Naive thymus-derived CD4-positive, alpha-beta T cell (primary cell): ENCODE measurements around the gene CXCL10. TPM values are rescaled to one million over a fixed set of nuclear protein-coding genes. Genes with fewer than 3 reads are reported as not detected.
"Not testable (repeated sequence)": the region's sequence is repeated elsewhere in the genome, so short reads cannot be mapped to it uniquely, and the experiment has no call there.

Experiments
- ATAC-seq: fragments of 150-1000 bp; cut with Tn5 transposase; 2 replicates; pipeline ENCODE4 v1.10.0; 2021; ENCODE audit warnings: mild to moderate bottlenecking, moderate library complexity
- CTCF ChIA-PET: fragments of 350-600 bp; sonication (Branson Sonifier 250); formaldehyde crosslinking; loops from one replicate; lab custom pipeline; 2021; ENCODE audit warnings: antibody characterized with exemption; lab: Charles Lee
- POLR2A ChIA-PET: fragments of 350-600 bp; sonication (Branson Sonifier 250); formaldehyde crosslinking; loops from one replicate; lab custom pipeline; 2021; ENCODE audit warnings: antibody characterized with exemption, inconsistent platforms; lab: Charles Lee
- DNase-seq, 9 donors: peaks; one replicate each; pipeline versions ENCODE4 v3.0.0 to v3.0.0-alpha.2; 2020 to 2022; ENCODE audit warnings: mixed read lengths in 1 of 9
- H3K27ac ChIP-seq: one replicate; pipeline ENCODE4 v1.7.0; 2013; ENCODE audit warnings: mild to moderate bottlenecking, low read depth, low read length, moderate library complexity
- H3K27me3 ChIP-seq, 2 donors: one replicate each; pipeline ENCODE4 v1.7.0; 2013; ENCODE audit warnings: low read length in 2 of 2, mild to moderate bottlenecking in 2 of 2, moderate library complexity in 2 of 2; ENCODE audit not compliant: control insufficient read depth in 2 of 2, insufficient read depth in 2 of 2
- H3K36me3 ChIP-seq, 3 experiments: 1 replicate in 2 of 3; 2 replicates in 1 of 3; pipeline ENCODE4 v1.7.0; 2013; ENCODE audit warnings: low read length in 3 of 3, mild to moderate bottlenecking in 3 of 3, moderate library complexity in 1 of 3; ENCODE audit not compliant: insufficient read depth in 3 of 3, control insufficient read depth in 2 of 3
- H3K4me1 ChIP-seq, 2 donors: one replicate each; pipeline ENCODE4 v1.7.0; 2013; ENCODE audit warnings: low read length in 2 of 2, mild to moderate bottlenecking in 2 of 2, moderate library complexity in 1 of 2; ENCODE audit not compliant: control insufficient read depth in 2 of 2, insufficient read depth in 2 of 2
- H3K4me3 ChIP-seq: 2 replicates; pipeline ENCODE4 v1.7.0; 2013; ENCODE audit warnings: mild to moderate bottlenecking, low read length
- H3K9me3 ChIP-seq, 3 experiments: 1 replicate in 2 of 3; 2 replicates in 1 of 3; pipeline ENCODE4 v1.7.0; 2013; ENCODE audit warnings: low read length in 3 of 3; ENCODE audit not compliant: control insufficient read depth in 2 of 3
- H3K27ac Mint-ChIP-seq, 9 donors: one replicate each; pipeline ENCODE4 v1.8.0; 2020 to 2022; ENCODE audit warnings: mixed read lengths in 9 of 9, mild to moderate bottlenecking in 8 of 9, moderate library complexity in 5 of 9, inconsistent platforms in 2 of 9
- H3K27me3 Mint-ChIP-seq, 5 donors: one replicate each; pipeline ENCODE4 v1.8.0; 2021 to 2022; ENCODE audit warnings: mixed read lengths in 5 of 5, mild to moderate bottlenecking in 1 of 5
- H3K36me3 Mint-ChIP-seq, 5 donors: one replicate each; pipeline ENCODE4 v1.8.0; 2020 to 2022; ENCODE audit warnings: mixed read lengths in 5 of 5, mild to moderate bottlenecking in 3 of 5, inconsistent platforms in 1 of 5
- H3K4me1 Mint-ChIP-seq, 7 donors: one replicate each; pipeline ENCODE4 v1.8.0; 2020 to 2022; ENCODE audit warnings: mixed read lengths in 7 of 7, mild to moderate bottlenecking in 3 of 7, inconsistent platforms in 1 of 7
- H3K4me3 Mint-ChIP-seq, 10 donors: one replicate each; pipeline ENCODE4 v1.8.0; 2020 to 2022; ENCODE audit warnings: mild to moderate bottlenecking in 10 of 10, mixed read lengths in 10 of 10, moderate library complexity in 6 of 10, inconsistent platforms in 2 of 10
- H3K9me3 Mint-ChIP-seq, 11 donors: one replicate each; pipeline ENCODE4 v1.8.0; 2020 to 2022; ENCODE audit warnings: mixed read lengths in 11 of 11, mild to moderate bottlenecking in 4 of 11, inconsistent platforms in 1 of 11, moderate library complexity in 1 of 11
- intact Hi-C, 2 donors: fragments of 100-400 bp; cut with micrococcal nuclease; formaldehyde crosslinking; loops; one replicate each; pipeline ENCODE4 v1.15.1; 2023
- polyA plus RNA-seq, 2 donors: library from polyadenylated mRNA; unstranded; fragments of 300-500 nt; fragmentation: Illumina TruSeq; gene quantifications; one replicate each; pipeline ENCODE4 v1.2.3, GENCODE V29; 2021
- total RNA-seq, 6 experiments: library from RNA in 5 of 6; stranded (reverse) in 5 of 6; gene quantifications; 1 replicate in 5 of 6; 2 replicates in 1 of 6; pipeline ENCODE4 v1.2.3 and lab custom pipeline; 2021 to 2026

CXCL10 gene
- total and polyA plus RNA-seq, 7 experiments from 2014 or later = 0.32 to 2.3 TPM; not detected in 5

DNA sequence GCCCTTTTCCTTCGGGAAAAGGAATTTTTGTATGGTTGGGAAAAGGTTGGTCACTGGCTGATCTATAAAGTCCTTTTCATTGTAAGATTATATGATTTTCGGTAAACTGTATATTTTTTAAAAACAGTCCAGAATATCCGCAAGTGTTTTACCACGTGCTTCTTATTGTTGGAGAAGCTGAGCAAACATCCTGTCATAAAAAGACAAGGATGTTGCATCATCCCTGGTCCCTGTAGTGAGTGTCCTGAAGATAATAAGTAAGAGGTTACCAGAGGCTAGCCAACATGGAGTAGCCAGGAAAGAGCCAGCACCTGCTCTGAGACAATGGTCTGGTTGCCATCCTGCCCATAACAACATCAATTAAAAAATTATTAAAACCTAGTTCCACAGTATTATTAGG, 21.1 kb downstream of the CXCL10 start:
- H3K9me3 Mint-ChIP-seq = no peaks in the 10 kb centered on the region
- peaks cover 7 to 22% (median 14%) of the 10 kb centered on the region in 5 donors for H3K27me3 Mint-ChIP-seq
- DNase-seq (no peak), ATAC-seq (no peak)
- H3K4me3 Mint-ChIP-seq = no peak overlapping the region
- no peak overlapping the region for H3K27ac ChIP-seq
- no peaks in the 10 kb centered on the region for H3K27me3 ChIP-seq
- no peaks in the 10 kb centered on the region for H3K36me3 ChIP-seq
- H3K4me1 Mint-ChIP-seq = no peaks in the 10 kb centered on the region
- intact Hi-C loops = no loop called here
- H3K4me3 ChIP-seq = no peak overlapping the region
- no peaks in the 10 kb centered on the region for H3K36me3 Mint-ChIP-seq
- no peaks in the 10 kb centered on the region for H3K9me3 ChIP-seq
- ChIA-PET POLR2A (no interaction called here), CTCF (interaction anchor here (1.1 kb wide), 1 partner anchor 11 kb away, joined by 5 read pairs; no protein-coding TSS in a partner anchor)
- no peak overlapping the region for H3K27ac Mint-ChIP-seq
- H3K4me1 ChIP-seq = no peaks in the 10 kb centered on the region

DNA sequence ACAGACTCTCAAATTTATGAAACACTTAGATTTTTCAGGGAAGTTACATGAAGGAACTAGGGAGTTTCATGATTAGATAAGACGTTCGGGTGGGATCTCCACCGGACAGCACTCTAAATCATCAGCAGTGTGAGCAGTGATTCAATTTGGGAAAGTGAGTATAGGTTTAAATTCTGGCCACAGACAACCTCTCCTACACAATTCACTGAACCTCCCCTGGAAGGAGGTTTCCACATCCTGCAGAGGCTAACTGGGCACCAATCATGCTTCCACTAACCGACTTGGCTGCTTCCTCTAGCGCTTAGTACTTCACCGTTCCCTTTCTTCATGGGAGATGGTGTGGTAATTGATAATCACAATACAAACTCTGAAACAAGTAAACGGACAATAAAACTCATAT, 21.6 kb downstream of the CXCL10 start:
- H3K4me1 ChIP-seq = no peaks in the 10 kb centered on the region
- no peaks in the 10 kb centered on the region for H3K9me3 ChIP-seq
- H3K4me1 Mint-ChIP-seq = no peaks in the 10 kb centered on the region
- ChIA-PET CTCF (interaction anchor here (1.1 kb wide), 1 partner anchor 10 kb away, joined by 5 read pairs; no protein-coding TSS in a partner anchor), POLR2A (no interaction called here)
- no peak overlapping the region for H3K4me3 Mint-ChIP-seq
- H3K9me3 Mint-ChIP-seq = no peaks in the 10 kb centered on the region
- H3K36me3 Mint-ChIP-seq = no peaks in the 10 kb centered on the region
- DNase-seq = no peak
- no peak overlapping the region for H3K27ac ChIP-seq
- no peak overlapping the region for H3K4me3 ChIP-seq
- ATAC-seq = no peak
- H3K27me3 Mint-ChIP-seq = peaks cover 3 to 22% (median 14%) of the 10 kb centered on the region in 5 donors
- H3K27me3 ChIP-seq = no peaks in the 10 kb centered on the region
- intact Hi-C loops = no loop called here
- H3K36me3 ChIP-seq = no peaks in the 10 kb centered on the region
- H3K27ac Mint-ChIP-seq = no peak overlapping the region

DNA sequence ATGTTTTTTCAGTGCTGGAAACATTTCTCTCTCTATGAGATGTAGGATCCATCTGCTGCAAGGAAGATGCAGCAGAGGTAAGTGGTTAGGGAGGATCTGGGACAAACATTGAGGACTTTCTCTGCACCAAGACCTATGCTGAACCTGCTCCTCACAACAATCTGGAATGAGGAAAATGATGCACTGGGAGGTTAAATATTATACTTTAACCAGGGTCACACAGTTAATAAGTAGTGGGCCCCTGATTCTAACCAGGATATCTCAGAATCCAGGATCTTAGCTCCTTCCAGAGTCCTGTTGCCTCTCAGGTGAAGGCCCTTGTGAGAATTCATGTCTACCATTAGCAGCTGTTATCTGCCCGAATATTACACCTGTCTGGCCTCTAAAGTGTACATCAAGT, 23.0 kb downstream of the CXCL10 start:
- Histone ChIP-seq H3K36me3 (no peaks in the 10 kb centered on the region), H3K4me3 (no peak overlapping the region), H3K27me3 (no peaks in the 10 kb centered on the region), H3K4me1 (no peaks in the 10 kb centered on the region), H3K9me3 (no peaks in the 10 kb centered on the region), H3K27ac (no peak overlapping the region)
- Mint-ChIP-seq H3K9me3 (no peaks in the 10 kb centered on the region), H3K4me3 (no peak overlapping the region), H3K27me3 (peaks cover 0 to 12% (median 5%) of the 10 kb centered on the region in 5 donors), H3K36me3 (no peaks in the 10 kb centered on the region), H3K4me1 (no peaks in the 10 kb centered on the region), H3K27ac (no peak overlapping the region)
- DNase-seq (no peak), ATAC-seq (no peak)
- intact Hi-C loops = no loop called here
- ChIA-PET POLR2A (no interaction called here), CTCF (interaction anchor here (1.3 to 2.0 kb wide), 2 partner anchors 15 to 67 kb away, joined by 3 to 5 read pairs; no protein-coding TSS in a partner anchor)

DNA sequence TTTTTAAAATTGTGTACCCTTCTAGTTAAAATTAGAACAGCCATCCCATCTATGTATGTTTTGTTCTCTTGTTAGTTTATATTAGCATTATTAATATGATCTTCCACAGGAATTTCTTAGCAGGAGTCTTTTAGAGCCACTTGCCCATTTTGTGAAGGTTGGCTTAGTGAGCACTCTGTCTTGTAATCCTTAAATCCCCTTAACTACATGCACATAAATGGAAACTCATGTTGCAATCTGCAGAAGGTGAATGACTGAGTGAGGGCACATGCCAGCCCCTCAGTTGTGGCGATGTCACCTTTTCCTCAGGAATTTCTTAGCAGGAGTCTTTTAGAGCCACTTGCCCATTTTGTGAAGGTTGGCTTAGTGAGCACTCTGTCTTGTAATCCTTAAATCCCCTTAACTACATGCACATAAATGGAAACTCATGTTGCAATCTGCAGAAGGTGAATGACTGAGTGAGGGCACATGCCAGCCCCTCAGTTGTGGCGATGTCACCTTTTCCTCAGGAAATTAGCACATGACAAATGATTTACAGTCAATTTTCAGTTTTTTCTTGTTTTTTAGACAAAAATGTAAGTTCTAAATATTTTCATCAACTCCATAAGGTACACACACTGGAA, 24.7 kb downstream of the CXCL10 start:
- CTCF ChIA-PET = interaction anchor here (1.3 kb wide), 1 partner anchor 13 kb away, joined by 3 read pairs; no protein-coding TSS in a partner anchor
- not testable (repeated sequence) for H3K4me3 Mint-ChIP-seq

GRCh38 chr4:75997946-75998345, 25.4 kb downstream of the CXCL10 start:
- H3K4me1 ChIP-seq = no peaks in the 10 kb centered on the region
- ATAC-seq (no peak), DNase-seq (no peak)
- ChIA-PET POLR2A (no interaction called here), CTCF (interaction anchor here (0.6 to 0.9 kb wide), 2 partner anchors 69 to 1785 kb away, joined by 3 read pairs; no protein-coding TSS in a partner anchor)
- no peaks in the 10 kb centered on the region for H3K36me3 Mint-ChIP-seq
- no peak overlapping the region for H3K4me3 ChIP-seq
- no peaks in the 10 kb centered on the region for H3K9me3 ChIP-seq
- intact Hi-C loops = loop anchor here in 1 of 2 donors (10.0 kb wide), 2 partner anchors 217 to 947 kb away; partner anchors contain the start of genes SCARB2 and SEPTIN11
- no peaks in the 10 kb centered on the region for H3K27me3 ChIP-seq
- H3K4me3 Mint-ChIP-seq = no peak overlapping the region
- no peaks in the 10 kb centered on the region for H3K36me3 ChIP-seq
- no peaks in the 10 kb centered on the region for H3K9me3 Mint-ChIP-seq
- no peaks in the 10 kb centered on the region for H3K4me1 Mint-ChIP-seq
- H3K27ac Mint-ChIP-seq = no peak overlapping the region
- no peak overlapping the region for H3K27ac ChIP-seq
- peaks cover 0 to 12% (median 2%) of the 10 kb centered on the region in 5 donors for H3K27me3 Mint-ChIP-seq

More for the DNA sequence above, 24.7 kb downstream of the CXCL10 start:
- ATAC-seq, H3K27me3 ChIP-seq, H3K36me3 ChIP-seq, H3K4me3 ChIP-seq, H3K4me1 ChIP-seq, H3K27ac Mint-ChIP-seq, H3K36me3 Mint-ChIP-seq, H3K9me3 ChIP-seq, POLR2A ChIA-PET, H3K27ac ChIP-seq, DNase-seq, H3K4me1 Mint-ChIP-seq, H3K9me3 Mint-ChIP-seq: not testable (repeated sequence)
- intact Hi-C loops = loop anchor here in 1 of 2 donors (10.0 kb wide), 2 partner anchors 216 to 946 kb away; partner anchors contain the start of genes SCARB2 and SEPTIN11
- peaks cover under 1 to 12% (median 2%) of the 10 kb centered on the region in 5 donors for H3K27me3 Mint-ChIP-seq

DNA sequence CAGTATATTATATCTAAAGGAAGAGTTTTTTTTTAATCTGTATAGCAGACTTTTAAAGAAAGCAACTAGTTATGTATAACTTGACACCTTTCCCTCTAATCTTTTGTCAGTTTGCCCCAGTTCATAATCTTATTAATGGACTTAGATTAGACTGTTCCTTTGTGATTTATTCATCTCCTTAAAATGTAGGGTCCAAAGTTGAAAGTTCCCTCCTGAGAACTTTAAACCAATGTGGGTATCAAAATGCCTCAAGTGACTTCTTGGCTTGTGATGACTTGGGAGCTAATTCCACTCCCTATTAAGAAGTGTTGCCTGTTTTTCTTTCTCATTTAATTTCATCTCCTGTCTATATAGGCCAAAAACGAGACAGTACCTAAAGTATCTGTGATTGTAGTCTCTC, 26.2 kb downstream of the CXCL10 start:
- POLR2A ChIA-PET = no interaction called here
- H3K27me3 Mint-ChIP-seq = peaks cover 0 to 10% (median 2%) of the 10 kb centered on the region in 5 donors

More for the DNA sequence above, 26.2 kb downstream of the CXCL10 start:
- Histone ChIP-seq H3K9me3 (no peaks in the 10 kb centered on the region), H3K36me3 (no peaks in the 10 kb centered on the region), H3K4me3 (no peak overlapping the region), H3K27me3 (no peaks in the 10 kb centered on the region), H3K4me1 (no peaks in the 10 kb centered on the region), H3K27ac (no peak overlapping the region)
- CTCF ChIA-PET = interaction anchor here (0.6 to 1.0 kb wide), 4 partner anchors 56 to 1786 kb away, joined by 3 read pairs; no protein-coding TSS in a partner anchor
- H3K4me1 Mint-ChIP-seq = no peaks in the 10 kb centered on the region
- no peak overlapping the region for H3K27ac Mint-ChIP-seq
- no peaks in the 10 kb centered on the region for H3K36me3 Mint-ChIP-seq
- intact Hi-C loops = loop anchor here in 1 of 2 donors (10.0 kb wide), 2 partner anchors 218 to 948 kb away; partner anchors contain the start of genes SCARB2 and SEPTIN11
- no peaks in the 10 kb centered on the region for H3K9me3 Mint-ChIP-seq
- ATAC-seq (no peak), DNase-seq (no peak)
- H3K4me3 Mint-ChIP-seq = no peak overlapping the region
